ENCODE measurements around the gene FER1L5. TPM values are rescaled to one million over a fixed set of nuclear protein-coding genes. Genes with fewer than 3 reads are reported as not detected.

Gene FER1L5
- total RNA-seq, 1 experiment from 2014 or later: 1.2 TPM

- POLR2A ChIA-PET (ENCODE audit: low non-redundant PET): no interaction called here
- TF ChIP-seq CTCF (conservative IDR thresholded peaks at IDR 0.05; ENCODE audit: low read depth, low read length) (no peak), EZH2 (IDR thresholded peaks at IDR 0.05; ENCODE audit: borderline replicate concordance, low read depth, low read length, poor library complexity, severe bottlenecking) (no peak)
- CTCF ChIA-PET: no interaction called here
- intact Hi-C loops (cut with micrococcal nuclease; ENCODE audit: unreplicated experiment): no loop called here
- no peaks in the 10 kb centered on the region for H3K27me3 ChIP-seq (replicated peaks; ENCODE audit: insufficient read depth, low read depth, low read length, poor library complexity)
- peaks cover 74% of the 10 kb centered on the region for H3K36me3 ChIP-seq (ENCODE audit: insufficient read depth, low read length, poor library complexity, severe bottlenecking)
- BruUV-seq (replicated peaks): no TSS peak
- no peaks in the 10 kb centered on the region for H3K9me3 ChIP-seq (ENCODE audit: low read depth, low read length, poor library complexity, severe bottlenecking)
- H3K4me3 ChIP-seq (ENCODE audit: low read depth, low read length, poor library complexity, severe bottlenecking): no peak overlapping the region
- DNase-seq (ENCODE audit: low spot score): no peak
- H3K27ac ChIP-seq (ENCODE audit: low read depth, low read length, poor library complexity, severe bottlenecking): no peak overlapping the region
- no peaks in the 10 kb centered on the region for H3K4me1 ChIP-seq (ENCODE audit: insufficient read depth, low read length, poor library complexity, severe bottlenecking)
Measured at GRCh38 chr2:96616128-96616527, 26.4 kb upstream of the FER1L5 start.

GRCh38 chr2:96616535-96616934 is 26.0 kb upstream of the FER1L5 start:
- H3K36me3 ChIP-seq (ENCODE audit: insufficient read depth, low read length, poor library complexity, severe bottlenecking): peaks cover 70% of the 10 kb centered on the region
- no peak for DNase-seq (ENCODE audit: low spot score)
- H3K4me1 ChIP-seq (ENCODE audit: insufficient read depth, low read length, poor library complexity, severe bottlenecking): no peaks in the 10 kb centered on the region
- ChIA-PET POLR2A (ENCODE audit: low non-redundant PET) (no interaction called here), CTCF (no interaction called here)
- no peak overlapping the region for H3K4me3 ChIP-seq (ENCODE audit: low read depth, low read length, poor library complexity, severe bottlenecking)
- intact Hi-C loops (cut with micrococcal nuclease; ENCODE audit: unreplicated experiment): no loop called here
- H3K27ac ChIP-seq (ENCODE audit: low read depth, low read length, poor library complexity, severe bottlenecking): no peak overlapping the region
- no TSS peak for BruUV-seq (replicated peaks)
- TF ChIP-seq EZH2 (IDR thresholded peaks at IDR 0.05; ENCODE audit: borderline replicate concordance, low read depth, low read length, poor library complexity, severe bottlenecking) (no peak), CTCF (conservative IDR thresholded peaks at IDR 0.05; ENCODE audit: low read depth, low read length) (no peak)
- H3K27me3 ChIP-seq (replicated peaks; ENCODE audit: insufficient read depth, low read depth, low read length, poor library complexity): no peaks in the 10 kb centered on the region
- H3K9me3 ChIP-seq (ENCODE audit: low read depth, low read length, poor library complexity, severe bottlenecking): no peaks in the 10 kb centered on the region

- BruUV-seq (replicated peaks): no TSS peak
- no peak overlapping the region for H3K4me3 ChIP-seq (ENCODE audit: low read depth, low read length, poor library complexity, severe bottlenecking)
- POLR2A ChIA-PET (ENCODE audit: low non-redundant PET): no interaction called here
- TF ChIP-seq EZH2 (IDR thresholded peaks at IDR 0.05; ENCODE audit: borderline replicate concordance, low read depth, low read length, poor library complexity, severe bottlenecking) (no peak), CTCF (conservative IDR thresholded peaks at IDR 0.05; ENCODE audit: low read depth, low read length) (no peak)
- H3K9me3 ChIP-seq (ENCODE audit: low read depth, low read length, poor library complexity, severe bottlenecking): no peaks in the 10 kb centered on the region
- H3K27me3 ChIP-seq (replicated peaks; ENCODE audit: insufficient read depth, low read depth, low read length, poor library complexity): no peaks in the 10 kb centered on the region
- H3K36me3 ChIP-seq (ENCODE audit: insufficient read depth, low read length, poor library complexity, severe bottlenecking): peaks cover 65% of the 10 kb centered on the region
- intact Hi-C loops (cut with micrococcal nuclease; ENCODE audit: unreplicated experiment): no loop called here
- H3K27ac ChIP-seq (ENCODE audit: low read depth, low read length, poor library complexity, severe bottlenecking): no peak overlapping the region
- CTCF ChIA-PET: interaction anchor here (0.6 kb wide), 1 partner anchor 24 kb away, joined by 7 read pairs; no protein-coding TSS in a partner anchor
- H3K4me1 ChIP-seq (ENCODE audit: insufficient read depth, low read length, poor library complexity, severe bottlenecking): no peaks in the 10 kb centered on the region
- no peak for DNase-seq (ENCODE audit: low spot score)
Measured at GRCh38 chr2:96617012-96617411, 25.6 kb upstream of the FER1L5 start.
